GM21529 (cell line): ENCODE data around the gene PTPRH.
"Not testable (repeated sequence)": the region's sequence is repeated elsewhere in the genome, so short reads cannot be mapped to it uniquely, and the experiment has no call there.

Experiments used
- ATAC-seq: cut with Tn5 transposase; IDR thresholded peaks from one replicate; pipeline ENCODE4 v1.9.1; 2021; ENCODE audit not compliant: unreplicated experiment

The PTPRH gene

GRCh38 chr19:55227241-55228014 is 18.1 kb upstream of the PTPRH start:
- ATAC-seq, result no peak

- no peak for ATAC-seq
These were observed 17.5 kb upstream of the PTPRH start for GRCh38 chr19:55226788-55227187.

GRCh38 chr19:55226273-55226672 is 17.0 kb upstream of the PTPRH start:
- no peak for ATAC-seq

- no peak for ATAC-seq
These were observed 16.2 kb upstream of the PTPRH start for GRCh38 chr19:55225415-55225958.

GRCh38 chr19:55224679-55225414 is 15.5 kb upstream of the PTPRH start:
- not testable (repeated sequence) for ATAC-seq

- no peak for ATAC-seq
These were observed 14.9 kb upstream of the PTPRH start for GRCh38 chr19:55224038-55224665.

GRCh38 chr19:55223291-55224037 is 14.2 kb upstream of the PTPRH start:
- no peak for ATAC-seq

- no peak for ATAC-seq
These were observed 11.2 kb upstream of the PTPRH start for GRCh38 chr19:55220525-55220924.

- no peak for ATAC-seq
These were observed 7.3 kb upstream of the PTPRH start for GRCh38 chr19:55216461-55217198.

GRCh38 chr19:55213547-55213946 is 4.2 kb upstream of the PTPRH start:
- no peak for ATAC-seq

- no peak for ATAC-seq
These were observed 3.1 kb upstream of the PTPRH start for GRCh38 chr19:55212447-55212846.

- no peak for ATAC-seq
These were observed 582 bp upstream of the PTPRH start for GRCh38 chr19:55209693-55210472.

- no peak for ATAC-seq
These were observed 2.4 kb downstream of the PTPRH start for GRCh38 chr19:55206664-55207500.

GRCh38 chr19:55202199-55202598 is 7.1 kb downstream of the PTPRH start:
- not testable (repeated sequence) for ATAC-seq

- no peak for ATAC-seq
These were observed 9.6 kb downstream of the PTPRH start for GRCh38 chr19:55199620-55200204.

- no peak for ATAC-seq
These were observed 10.7 kb downstream of the PTPRH start for GRCh38 chr19:55198651-55199050.

- no peak for ATAC-seq
These were observed 11.8 kb downstream of the PTPRH start for GRCh38 chr19:55197528-55197927.

- ATAC-seq, result no peak
These were observed 12.5 kb downstream of the PTPRH start for GRCh38 chr19:55196803-55197202.
